ENCODE results near the gene SCLY. TPM values are rescaled to one million over a fixed set of nuclear protein-coding genes. Genes with fewer than 3 reads are reported as not detected.
A peak's percentile ranks its signal among the peaks of the same experiment; 100 is the strongest.

Gene SCLY
- total RNA-seq, 1 experiment from 2014 or later = 28.7 TPM

GRCh38 chr2:238137885-238138284, 77.1 kb downstream of the SCLY start (continued):
- TF ChIP-seq, protein P1, sequence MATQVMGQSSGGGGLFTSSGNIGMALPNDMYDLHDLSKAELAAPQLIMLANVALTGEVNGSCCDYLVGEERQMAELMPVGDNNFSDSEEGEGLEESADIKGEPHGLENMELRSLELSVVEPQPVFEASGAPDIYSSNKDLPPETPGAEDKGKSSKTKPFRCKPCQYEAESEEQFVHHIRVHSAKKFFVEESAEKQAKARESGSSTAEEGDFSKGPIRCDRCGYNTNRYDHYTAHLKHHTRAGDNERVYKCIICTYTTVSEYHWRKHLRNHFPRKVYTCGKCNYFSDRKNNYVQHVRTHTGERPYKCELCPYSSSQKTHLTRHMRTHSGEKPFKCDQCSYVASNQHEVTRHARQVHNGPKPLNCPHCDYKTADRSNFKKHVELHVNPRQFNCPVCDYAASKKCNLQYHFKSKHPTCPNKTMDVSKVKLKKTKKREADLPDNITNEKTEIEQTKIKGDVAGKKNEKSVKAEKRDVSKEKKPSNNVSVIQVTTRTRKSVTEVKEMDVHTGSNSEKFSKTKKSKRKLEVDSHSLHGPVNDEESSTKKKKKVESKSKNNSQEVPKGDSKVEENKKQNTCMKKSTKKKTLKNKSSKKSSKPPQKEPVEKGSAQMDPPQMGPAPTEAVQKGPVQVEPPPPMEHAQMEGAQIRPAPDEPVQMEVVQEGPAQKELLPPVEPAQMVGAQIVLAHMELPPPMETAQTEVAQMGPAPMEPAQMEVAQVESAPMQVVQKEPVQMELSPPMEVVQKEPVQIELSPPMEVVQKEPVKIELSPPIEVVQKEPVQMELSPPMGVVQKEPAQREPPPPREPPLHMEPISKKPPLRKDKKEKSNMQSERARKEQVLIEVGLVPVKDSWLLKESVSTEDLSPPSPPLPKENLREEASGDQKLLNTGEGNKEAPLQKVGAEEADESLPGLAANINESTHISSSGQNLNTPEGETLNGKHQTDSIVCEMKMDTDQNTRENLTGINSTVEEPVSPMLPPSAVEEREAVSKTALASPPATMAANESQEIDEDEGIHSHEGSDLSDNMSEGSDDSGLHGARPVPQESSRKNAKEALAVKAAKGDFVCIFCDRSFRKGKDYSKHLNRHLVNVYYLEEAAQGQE (IDR thresholded peaks at IDR 0.05; ENCODE audit: low read depth) = no peak
- TF ChIP-seq SIN3A (IDR thresholded peaks at IDR 0.05; ENCODE audit: low read depth) (no peak), EZH2phosphoT487 (IDR thresholded peaks at IDR 0.05; ENCODE audit: borderline replicate concordance) (no peak), RAD21 (IDR thresholded peaks at IDR 0.05; ENCODE audit: low read depth) (no peak), YY1 (IDR thresholded peaks at IDR 0.05; ENCODE audit: extremely low read depth, insufficient replicate concordance, low read depth, low read length) (no peak), POLR2A (IDR thresholded peaks at IDR 0.05; ENCODE audit: borderline replicate concordance, extremely low read depth, insufficient read depth, insufficient read length) (no peak), EZH2 (IDR thresholded peaks at IDR 0.05) (no peak), JUND (IDR thresholded peaks at IDR 0.05) (no peak), ELF1 (IDR thresholded peaks at IDR 0.05; ENCODE audit: borderline replicate concordance, low read depth) (no peak)

GRCh38 chr2:238138331-238139195, 77.8 kb downstream of the SCLY start, which contains the start of gene KLHL30:
Gene KLHL30 (plus strand): TSS chr2:238138668. CDS start chr2:238140755, 2,087 bp downstream.
- no peak for DNase-seq (ENCODE audit: low read depth, low spot score)
- peak within 1 kb of the TSS; percentile 39 for H3K9ac ChIP-seq (ENCODE audit: low read length)
- no peaks in the 10 kb centered on the region for H3K36me3 ChIP-seq (ENCODE audit: control insufficient read depth in 1 of 2, insufficient read depth in 2 of 2, low read length in 2 of 2)
- no peak within 1 kb of the TSS for H2AFZ ChIP-seq (ENCODE audit: low read depth, low read length, poor library complexity, severe bottlenecking)
- peaks cover 42 to 52% of the 10 kb centered on the region in 2 experiments for H3K4me1 ChIP-seq (ENCODE audit: control insufficient read depth in 1 of 2, insufficient read depth in 2 of 2, low read length in 2 of 2)
- no peak for TF ChIP-seq TCF7L2 (IDR thresholded peaks at IDR 0.05; ENCODE audit: borderline replicate concordance, extremely low read depth, insufficient read depth, insufficient read length)
- TF ChIP-seq ELF1 (IDR thresholded peaks at IDR 0.05; ENCODE audit: borderline replicate concordance, low read depth) = no peak
- TF ChIP-seq POLR2AphosphoS5 (IDR thresholded peaks at IDR 0.05; ENCODE audit: low read depth, low read length) = no peak
- TF ChIP-seq, protein P1 (IDR thresholded peaks at IDR 0.05; ENCODE audit: low read depth) = no peak
- TF ChIP-seq SIN3A (IDR thresholded peaks at IDR 0.05; ENCODE audit: low read depth) = no peak
- no peak for TF ChIP-seq POLR2A (IDR thresholded peaks at IDR 0.05; ENCODE audit: borderline replicate concordance, extremely low read depth, insufficient read depth, insufficient read length)
- TF ChIP-seq ZFX (IDR thresholded peaks at IDR 0.05) = 0 out of 2 replicates have a peak, but pooled peaks have one; percentile 26
- ChIA-PET CTCF (interaction anchor here (1.0 to 1.3 kb wide), 3 partner anchors 14 to 280 kb away, joined by 3 to 6 read pairs (median 3); no protein-coding TSS in a partner anchor), POLR2A (no interaction called here), RAD21 (ENCODE audit: low non-redundant PET in 1 of 2, low total read pairs in 2 of 2, uncharacterized antibody in 2 of 2, unreplicated experiment in 2 of 2) (no interaction called here)
- no peaks in the 10 kb centered on the region for H3K9me2 ChIP-seq (ENCODE audit: insufficient read depth)
- ATAC-seq = no peak
- no peaks in the 10 kb centered on the region for H4K20me1 ChIP-seq (ENCODE audit: insufficient read depth)
- no peaks in the 10 kb centered on the region for H3K27me3 ChIP-seq (ENCODE audit: insufficient read depth, low read length)
- peak within 1 kb of the TSS; percentile 42; the same call in 1 of the 2 replicates for H3K27ac ChIP-seq (ENCODE audit: low read depth, low read length)
- H3K4me2 ChIP-seq (ENCODE audit: low read length) = peak within 1 kb of the TSS; percentile 52
- intact Hi-C loops (cut with micrococcal nuclease) = no loop called here
- no TSS peak for BruUV-seq (replicated peaks)
- no peaks in the 10 kb centered on the region for H3K9me3 ChIP-seq (ENCODE audit: control insufficient read depth in 1 of 2, insufficient read depth in 1 of 2, low read depth in 1 of 2, low read length in 2 of 2)
- no peaks in the 10 kb centered on the region for H3K79me2 ChIP-seq (ENCODE audit: insufficient read depth, low read length)
- peak within 1 kb of the TSS in 1 of 2 experiments; percentile 1; a peak in 1 of 4 replicates for H3K4me3 ChIP-seq (replicated peaks in 1 of 2; ENCODE audit: low read depth in 1 of 2, low read length in 2 of 2)
